Endothelial cell of umbilical vein (primary cell): ENCODE results near the gene RCAN3. TPM values are rescaled to one million over a fixed set of nuclear protein-coding genes. Genes with fewer than 3 reads are reported as not detected.

Experiments used
- BruUV-seq: library from RNA; stranded (reverse); fragments of 400-500 nt; replicated peaks from 2 replicates; lab custom pipeline; 2021; lab: Mats Ljungman, UMichigan
- CTCF ChIA-PET: fragments of 300-600, 350-600 bp; sonication (Branson Sonifier 250); formaldehyde crosslinking; loops from one replicate; lab custom pipeline; 2021; ENCODE audit warnings: antibody characterized with exemption, inconsistent platforms; lab: Charles Lee
- POLR2A ChIA-PET: fragments of 300-600, 350-600 bp; sonication (Branson Sonifier 250); formaldehyde crosslinking; loops from one replicate; lab custom pipeline; 2021; ENCODE audit warnings: antibody characterized with exemption, inconsistent platforms; lab: Charles Lee
- DNase-seq: peaks from one replicate; pipeline ENCODE4 v3.0.0-alpha.2; 2011; ENCODE audit warnings: low read depth, low spot score
- FAIRE-seq: peaks from 2 replicates; lab custom pipeline; 2011; peaks lifted over from hg19 to GRCh38; lab: Jason Lieb, UNC
- H2AFZ ChIP-seq: 2 replicates; pipeline ENCODE4 v1.6.0; 2012; ENCODE audit warnings: low read depth, low read length, control low read depth, inconsistent platforms
- H3K27ac ChIP-seq: 2 replicates; pipeline ENCODE4 v1.5.1; 2011; ENCODE audit warnings: low read depth, mild to moderate bottlenecking, control low read depth, low read length, moderate library complexity; ENCODE audit not compliant: insufficient read depth
- H3K27me3 ChIP-seq, 2 experiments: 2 replicates each; pipeline versions ENCODE4 v1.6.0 to v1.6.1; 2011; ENCODE audit warnings: low read length in 2 of 2, mixed read lengths in 1 of 2; ENCODE audit not compliant: control insufficient read depth in 2 of 2, insufficient read depth in 2 of 2
- H3K36me3 ChIP-seq, 2 experiments: 2 replicates in 1 of 2; 3 replicates in 1 of 2; pipeline ENCODE4 v1.5.1; 2011; ENCODE audit warnings: low read length in 2 of 2, mild to moderate bottlenecking in 1 of 2, moderate library complexity in 1 of 2; ENCODE audit not compliant: control insufficient read depth in 2 of 2, insufficient read depth in 2 of 2; ENCODE audit errors: extremely low read depth in 1 of 2
- H3K4me1 ChIP-seq: 3 replicates; pipeline ENCODE4 v1.5.1; 2011; ENCODE audit warnings: mild to moderate bottlenecking, low read length; ENCODE audit not compliant: control insufficient read depth, insufficient read depth; ENCODE audit errors: extremely low read depth
- H3K4me2 ChIP-seq: 2 replicates; pipeline ENCODE4 v1.6.1; 2011; ENCODE audit warnings: low read length, control low read depth, mixed read lengths; ENCODE audit not compliant: insufficient read depth
- H3K4me3 ChIP-seq, 3 experiments: fragments of 200-600 bp in 1 of 3; sonication (generic), shearing (Covaris generic) in 1 of 3; replicated peaks in 1 of 3; 2 replicates each; pipeline ENCODE4 v1.5.1; 2011 to 2016; ENCODE audit warnings: control low read depth in 3 of 3, low read length in 3 of 3, mild to moderate bottlenecking in 2 of 3, inconsistent platforms in 1 of 3, low read depth in 1 of 3, moderate library complexity in 1 of 3; ENCODE audit not compliant: insufficient read depth in 1 of 3
- H3K79me2 ChIP-seq: 2 replicates; pipeline ENCODE4 v1.6.0; 2012; ENCODE audit warnings: low read length, inconsistent platforms; ENCODE audit not compliant: control insufficient read depth, insufficient read depth
- H3K9ac ChIP-seq: replicated peaks from 2 replicates; pipeline ENCODE3; 2011; ENCODE audit warnings: low read length, control low read depth; ENCODE audit not compliant: insufficient read depth; ENCODE audit errors: extremely low read depth
- H3K9me1 ChIP-seq: replicated peaks from 3 replicates; pipeline ENCODE4 v1.6.0; 2011; ENCODE audit warnings: mild to moderate bottlenecking, low read length; ENCODE audit not compliant: control insufficient read depth, insufficient read depth; ENCODE audit errors: extremely low read depth
- H3K9me3 ChIP-seq: replicated peaks from 2 replicates; pipeline ENCODE4 v1.5.1; 2012; ENCODE audit warnings: low read length, inconsistent platforms; ENCODE audit not compliant: control insufficient read depth, insufficient read depth
- H4K20me1 ChIP-seq: replicated peaks from 2 replicates; pipeline ENCODE3; 2011; ENCODE audit warnings: mild to moderate bottlenecking, low read length; ENCODE audit not compliant: control insufficient read depth, insufficient read depth; ENCODE audit errors: extremely low read depth
- CTCF ChIP-seq, 2 donors: IDR thresholded peaks; 1 replicate in 1 of 2; 2 replicates in 1 of 2; pipeline ENCODE4 v1.5.1; 2011; ENCODE audit warnings: low read length in 2 of 2, mild to moderate bottlenecking in 2 of 2, moderate library complexity in 2 of 2, control low read depth in 1 of 2, inconsistent platforms in 1 of 2, low read depth in 1 of 2; ENCODE audit not compliant: insufficient read depth in 1 of 2; ENCODE audit errors: extremely low read depth in 1 of 2
- EZH2 ChIP-seq: IDR thresholded peaks from 2 replicates; pipeline ENCODE4 v1.6.1; 2012; ENCODE audit warnings: borderline replicate concordance, low read depth, mild to moderate bottlenecking, moderate library complexity, low read length, inconsistent platforms; ENCODE audit not compliant: severe bottlenecking
- FOS ChIP-seq: IDR thresholded peaks from 2 replicates; pipeline ENCODE4 v1.6.1; 2011; ENCODE audit warnings: mild to moderate bottlenecking, low read length, moderate library complexity, borderline replicate concordance; ENCODE audit not compliant: insufficient read depth
- GATA2 ChIP-seq: IDR thresholded peaks from 2 replicates; pipeline ENCODE4 v1.7.0; 2011; ENCODE audit warnings: low read depth, mild to moderate bottlenecking, moderate library complexity, mixed read lengths, low read length; ENCODE audit not compliant: insufficient read length, insufficient read depth
- JUN ChIP-seq: IDR thresholded peaks from 2 replicates; pipeline ENCODE4 v1.6.1; 2011; ENCODE audit warnings: borderline replicate concordance, low read depth; ENCODE audit not compliant: insufficient read length, insufficient read depth
- MYC ChIP-seq: IDR thresholded peaks from one replicate; pipeline ENCODE4 v1.6.1; 2011; ENCODE audit warnings: mild to moderate bottlenecking, low read depth, low read length
- POLR2A ChIP-seq: IDR thresholded peaks from 2 replicates; pipeline ENCODE4 v1.6.1; 2012; ENCODE audit warnings: low read depth, mild to moderate bottlenecking, control low read depth, low read length
- POLR2AphosphoS5 ChIP-seq: IDR thresholded peaks from 2 replicates; pipeline ENCODE4 v1.6.1; 2012; ENCODE audit warnings: low read depth, mild to moderate bottlenecking, control low read depth, low read length, moderate library complexity; ENCODE audit not compliant: insufficient read depth
- dilution Hi-C: fragments of 300-500 bp; cut with MboI; formaldehyde crosslinking; loops from one replicate; pipeline ENCODE4 v1.15.0; 2019; ENCODE audit warnings: low sequenced_read_pairs; ENCODE audit not compliant: extremely low pct_ligation_motif_present
- intact Hi-C: fragments of 100-400 bp; cut with micrococcal nuclease; formaldehyde crosslinking; loops from one replicate; pipeline ENCODE4 v1.10.0; 2022
- polyA plus RNA-seq, 4 experiments: library from polyadenylated mRNA; depleted of rRNA in 3 of 4; stranded (reverse) in 3 of 4; unstranded in 1 of 4; fragments of >200 nt; gene quantifications; 2 replicates each; pipeline versions ENCODE4 v1.2.1 to v1.2.3, GENCODE V29; 2011 to 2012; ENCODE audit warnings: missing spikeins in 1 of 4
- total RNA-seq: library from RNA; stranded (reverse); gene quantifications from 2 replicates; pipeline ENCODE4 v1.2.3, GENCODE V29; 2021
- TF ChIP-seq, protein P1 (sequence below): IDR thresholded peaks from 2 replicates; pipeline ENCODE4 v1.6.1; 2011; ENCODE audit not compliant: insufficient read depth, insufficient read length

Gene RCAN3
- total and polyA plus RNA-seq, 2 donors (not counting 3 experiments of a cell fraction or from before 2014, with no cell fraction given), result 0.99 to 5.1 TPM

GRCh38 chr1:24502065-24502708, 449 bp upstream of the RCAN3 start:
- CTCF ChIA-PET, result interaction anchor here (0.7 to 1.5 kb wide), 4 partner anchors 16 to 303 kb away, joined by 3 to 5 read pairs (median 4); no protein-coding TSS in a partner anchor
- no peaks in the 10 kb centered on the region for H3K9me1 ChIP-seq
- FAIRE-seq (no peak), DNase-seq (peak; percentile 26)
- BruUV-seq, result no TSS peak
- H3K27ac ChIP-seq, result no peak overlapping the region
- no peaks in the 10 kb centered on the region for H3K36me3 ChIP-seq
- no peaks in the 10 kb centered on the region for H3K79me2 ChIP-seq
- peaks cover 5% of the 10 kb centered on the region for H3K4me1 ChIP-seq
- H4K20me1 ChIP-seq, result no peaks in the 10 kb centered on the region
- H3K9ac ChIP-seq, result peak overlapping the region; percentile 58
- H3K4me2 ChIP-seq, result peak overlapping the region; percentile 67
- H3K27me3 ChIP-seq, result peaks cover 10 to 19% of the 10 kb centered on the region in 2 experiments
- intact Hi-C loops (loop anchor here (5.0 kb wide), 1 partner anchor 85 kb away; the partner anchor contains the start of gene NIPAL3), dilution Hi-C loops (no loop called here)
- H2AFZ ChIP-seq, result peak overlapping the region; percentile 58
- POLR2A ChIA-PET, result no interaction called here
- no peaks in the 10 kb centered on the region for H3K9me3 ChIP-seq
- TF ChIP-seq GATA2 (no peak), MYC (no peak), JUN (no peak), EZH2 (no peak), POLR2AphosphoS5 (peak; percentile 7), POLR2A (no peak), FOS (no peak), CTCF (IDR thresholded peaks at IDR 0.05; ENCODE audit: extremely low read depth in 1 of 2, insufficient read depth in 1 of 2, low read depth in 1 of 2, low read length in 2 of 2) (no peak)
- TF ChIP-seq, protein P1, sequence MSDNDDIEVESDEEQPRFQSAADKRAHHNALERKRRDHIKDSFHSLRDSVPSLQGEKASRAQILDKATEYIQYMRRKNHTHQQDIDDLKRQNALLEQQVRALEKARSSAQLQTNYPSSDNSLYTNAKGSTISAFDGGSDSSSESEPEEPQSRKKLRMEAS, result no peak
- H3K4me3 ChIP-seq, result peak overlapping the region; percentile 47 to 72 (median 66)
